Astrocyte (in vitro differentiated cells and primary cell): Measurements from ENCODE around the gene ABCA1. TPM values are rescaled to one million over a fixed set of nuclear protein-coding genes. Genes with fewer than 3 reads are reported as not detected.

ENCODE experiments used
- DNase-seq: peaks from one replicate; pipeline ENCODE4 v3.0.0-alpha.2; 2010; ENCODE audit warnings: low read depth
- FAIRE-seq: peaks from 2 replicates; lab custom pipeline; 2011; peaks lifted over from hg19 to GRCh38; lab: Jason Lieb, UNC
- H2AFZ ChIP-seq: 2 replicates; pipeline ENCODE4 v1.6.0; 2012; ENCODE audit warnings: low read depth, low read length, inconsistent platforms
- H3K27ac ChIP-seq: 2 replicates; pipeline ENCODE4 v1.5.1; 2011; ENCODE audit warnings: low read depth, low read length, inconsistent platforms
- H3K27me3 ChIP-seq: 2 replicates; pipeline ENCODE4 v1.6.0; 2011; ENCODE audit warnings: low read length, inconsistent platforms; ENCODE audit not compliant: insufficient read depth
- H3K36me3 ChIP-seq: 2 replicates; pipeline ENCODE4 v1.5.1; 2011; ENCODE audit warnings: low read length, inconsistent platforms; ENCODE audit not compliant: insufficient read depth
- H3K4me1 ChIP-seq: 2 replicates; pipeline ENCODE4 v1.5.1; 2011; ENCODE audit warnings: low read length, inconsistent platforms; ENCODE audit not compliant: insufficient read depth
- H3K4me2 ChIP-seq: 2 replicates; pipeline ENCODE4 v1.6.0; 2012; ENCODE audit warnings: low read length, inconsistent platforms
- H3K4me3 ChIP-seq: 2 replicates; pipeline ENCODE4 v1.5.1; 2011; ENCODE audit warnings: low read depth, mild to moderate bottlenecking, low read length, inconsistent platforms; ENCODE audit not compliant: insufficient read depth
- H3K79me2 ChIP-seq: 2 replicates; pipeline ENCODE4 v1.6.0; 2012; ENCODE audit warnings: mild to moderate bottlenecking, low read length, inconsistent platforms; ENCODE audit not compliant: insufficient read depth
- H3K9ac ChIP-seq: 2 replicates; pipeline ENCODE4 v1.6.0; 2012; ENCODE audit warnings: mild to moderate bottlenecking, low read length, inconsistent platforms
- H3K9me3 ChIP-seq: 2 replicates; pipeline ENCODE4 v1.5.1; 2012; ENCODE audit warnings: low read depth, mild to moderate bottlenecking, low read length, inconsistent platforms; ENCODE audit not compliant: insufficient read depth
- H4K20me1 ChIP-seq: 2 replicates; pipeline ENCODE4 v1.6.0; 2012; ENCODE audit warnings: low read length, inconsistent platforms; ENCODE audit not compliant: insufficient read depth
- H3K27ac Mint-ChIP-seq: one replicate; pipeline ENCODE4 v1.8.0; 2021; ENCODE audit warnings: mild to moderate bottlenecking, mixed read lengths; ENCODE audit not compliant: unreplicated experiment
- H3K27me3 Mint-ChIP-seq: one replicate; pipeline ENCODE4 v1.8.0; 2021; ENCODE audit warnings: low read depth, mixed read lengths; ENCODE audit not compliant: unreplicated experiment
- H3K36me3 Mint-ChIP-seq: one replicate; pipeline ENCODE4 v1.8.0; 2021; ENCODE audit warnings: low read depth, mixed read lengths; ENCODE audit not compliant: unreplicated experiment
- H3K4me1 Mint-ChIP-seq: one replicate; pipeline ENCODE4 v1.8.0; 2021; ENCODE audit warnings: low read depth, mixed read lengths; ENCODE audit not compliant: unreplicated experiment
- H3K4me3 Mint-ChIP-seq: one replicate; pipeline ENCODE4 v1.8.0; 2021; ENCODE audit warnings: mild to moderate bottlenecking, moderate library complexity, mixed read lengths; ENCODE audit not compliant: unreplicated experiment
- H3K9me3 Mint-ChIP-seq: one replicate; pipeline ENCODE4 v1.8.0; 2021; ENCODE audit warnings: mild to moderate bottlenecking, mixed read lengths; ENCODE audit not compliant: unreplicated experiment
- CTCF ChIP-seq: IDR thresholded peaks from 2 replicates; pipeline ENCODE4 v1.5.1; 2011; ENCODE audit warnings: low read depth, mild to moderate bottlenecking, inconsistent platforms, low read length, moderate library complexity; ENCODE audit not compliant: insufficient read depth
- EZH2 ChIP-seq: IDR thresholded peaks from 2 replicates; pipeline ENCODE4 v1.6.1; 2012; ENCODE audit warnings: mild to moderate bottlenecking, low read length, inconsistent platforms; ENCODE audit not compliant: insufficient read depth
- total RNA-seq: library from RNA; stranded (reverse); gene quantifications from 2 replicates; pipeline ENCODE4 v1.2.1, GENCODE V29; 2021

ABCA1 gene
- total RNA-seq, 1 donor from 2014 or later = 109 TPM

GRCh38 chr9:104890433-104890770, 37.6 kb downstream of the ABCA1 start:
- peaks cover 3% of the 10 kb centered on the region for H3K4me1 ChIP-seq
- peaks cover 24% of the 10 kb centered on the region for H3K79me2 ChIP-seq
- DNase-seq (no peak), FAIRE-seq (no peak)
- no peak overlapping the region for H3K27ac Mint-ChIP-seq
- H3K36me3 Mint-ChIP-seq = peaks cover 27% of the 10 kb centered on the region
- no peaks in the 10 kb centered on the region for H3K9me3 ChIP-seq
- H4K20me1 ChIP-seq = peaks cover 52% of the 10 kb centered on the region
- no peak overlapping the region for H3K4me3 Mint-ChIP-seq
- no peaks in the 10 kb centered on the region for H3K27me3 Mint-ChIP-seq
- H3K27me3 ChIP-seq = no peaks in the 10 kb centered on the region
- H3K4me2 ChIP-seq = no peak overlapping the region
- H2AFZ ChIP-seq = no peak overlapping the region
- H3K27ac ChIP-seq = no peak overlapping the region
- no peak overlapping the region for H3K4me3 ChIP-seq
- no peaks in the 10 kb centered on the region for H3K9me3 Mint-ChIP-seq
- peaks cover 15% of the 10 kb centered on the region for H3K36me3 ChIP-seq
- H3K4me1 Mint-ChIP-seq = peaks cover 12% of the 10 kb centered on the region
- no peak overlapping the region for H3K9ac ChIP-seq
- TF ChIP-seq EZH2 (no peak), CTCF (no peak)

GRCh38 chr9:104885818-104886709, 41.9 kb downstream of the ABCA1 start:
- no peak for FAIRE-seq
- H3K27ac Mint-ChIP-seq = no peak overlapping the region

More at GRCh38 chr9:104885818-104886709, 41.9 kb downstream of the ABCA1 start:
- Histone ChIP-seq H3K36me3 (peaks cover 21% of the 10 kb centered on the region), H3K4me1 (no peaks in the 10 kb centered on the region), H3K9ac (no peak overlapping the region), H3K9me3 (no peaks in the 10 kb centered on the region), H3K79me2 (peaks cover 3% of the 10 kb centered on the region), H3K27me3 (no peaks in the 10 kb centered on the region), H3K4me2 (no peak overlapping the region), H2AFZ (no peak overlapping the region), H3K4me3 (no peak overlapping the region), H3K27ac (no peak overlapping the region), H4K20me1 (peaks cover 51% of the 10 kb centered on the region)
- Mint-ChIP-seq H3K4me1 (peaks cover 6% of the 10 kb centered on the region), H3K4me3 (no peak overlapping the region), H3K27me3 (no peaks in the 10 kb centered on the region), H3K9me3 (no peaks in the 10 kb centered on the region), H3K36me3 (peaks cover 42% of the 10 kb centered on the region)
- no peak for DNase-seq
- no peak for TF ChIP-seq CTCF
- TF ChIP-seq EZH2 = no peak
